WTC11 (cell line): ENCODE data around the gene DHDH. TPM values are rescaled to one million over a fixed set of nuclear protein-coding genes. Genes with fewer than 3 reads are reported as not detected.
"Not testable (repeated sequence)": the region's sequence is repeated elsewhere in the genome, so short reads cannot be mapped to it uniquely, and the experiment has no call there.

Source experiments
- ATAC-seq: fragments of 200-7000 bp; cut with Tn5 transposase; 2 replicates; pipeline ENCODE4 v1.10.0; 2021; ENCODE audit warnings: mild to moderate bottlenecking, moderate library complexity
- CTCF ChIA-PET: fragments of 300-600 bp; sonication (Branson Sonifier 250); formaldehyde crosslinking; loops from one replicate; lab custom pipeline; 2021; ENCODE audit warnings: antibody characterized with exemption; lab: Charles Lee
- POLR2A ChIA-PET: fragments of 350-600 bp; sonication (Branson Sonifier 250); formaldehyde crosslinking; loops from one replicate; lab custom pipeline; 2021; ENCODE audit warnings: antibody characterized with exemption; lab: Charles Lee
- DNase-seq: peaks from one replicate; pipeline ENCODE4 v3.0.0; 2021; ENCODE audit warnings: low spot score
- H3K27ac Mint-ChIP-seq: 2 replicates; pipeline ENCODE4 v1.8.0; 2021; ENCODE audit warnings: mixed read lengths
- H3K27me3 Mint-ChIP-seq: 2 replicates; pipeline ENCODE4 v1.8.0; 2021; ENCODE audit warnings: low read depth, mild to moderate bottlenecking, moderate library complexity, mixed read lengths
- H3K36me3 Mint-ChIP-seq: 2 replicates; pipeline ENCODE4 v1.8.0; 2021; ENCODE audit warnings: mixed read lengths
- H3K4me1 Mint-ChIP-seq: 2 replicates; pipeline ENCODE4 v1.8.0; 2022; ENCODE audit warnings: mixed read lengths
- H3K4me3 Mint-ChIP-seq: 2 replicates; pipeline ENCODE4 v1.8.0; 2021; ENCODE audit warnings: mild to moderate bottlenecking, moderate library complexity, mixed read lengths
- H3K9me3 Mint-ChIP-seq: 2 replicates; pipeline ENCODE4 v1.8.0; 2021; ENCODE audit warnings: mixed read lengths
- ATF1 ChIP-seq: sonication (generic); formaldehyde crosslinking; IDR thresholded peaks from 2 replicates; pipeline ENCODE4 v1.8.1; 2023; ENCODE audit warnings: mild to moderate bottlenecking, moderate library complexity, missing genetic modification reagents
- E2F1 ChIP-seq: sonication (generic); formaldehyde crosslinking; IDR thresholded peaks from 2 replicates; pipeline ENCODE4 v1.8.0; 2022; ENCODE audit warnings: mild to moderate bottlenecking, missing genetic modification reagents
- FOXJ3 ChIP-seq: sonication (generic); formaldehyde crosslinking; IDR thresholded peaks from 2 replicates; pipeline ENCODE4 v1.9.0; 2021; ENCODE audit warnings: missing genetic modification reagents, mild to moderate bottlenecking, borderline replicate concordance
- IRF2 ChIP-seq: sonication (generic); formaldehyde crosslinking; IDR thresholded peaks from 2 replicates; pipeline ENCODE4 v1.8.0; 2022; ENCODE audit warnings: low read depth, missing genetic modification reagents, borderline replicate concordance
- MLX ChIP-seq: sonication (generic); formaldehyde crosslinking; IDR thresholded peaks from 2 replicates; pipeline ENCODE4 v1.8.1; 2023; ENCODE audit warnings: mild to moderate bottlenecking, missing genetic modification reagents, moderate library complexity
- NFYB ChIP-seq: sonication (generic); formaldehyde crosslinking; conservative IDR thresholded peaks from 2 replicates; pipeline ENCODE4 v1.8.0; 2022; ENCODE audit warnings: low read depth, missing genetic modification reagents
- SOX15 ChIP-seq: fragments of 250-450 bp; sonication (Bioruptor Pico); IDR thresholded peaks from 2 replicates; pipeline ENCODE4 v1.9.0; 2021; ENCODE audit warnings: mild to moderate bottlenecking
- TEAD1 ChIP-seq: sonication (generic); formaldehyde crosslinking; IDR thresholded peaks from 2 replicates; pipeline ENCODE4 v1.8.0; 2022; ENCODE audit warnings: mild to moderate bottlenecking, missing genetic modification reagents
- ZNF232 ChIP-seq: sonication (generic); formaldehyde crosslinking; IDR thresholded peaks from 2 replicates; pipeline ENCODE4 v1.8.0; 2022; ENCODE audit warnings: mild to moderate bottlenecking, missing genetic modification reagents
- ZNF425 ChIP-seq: fragments of 250-450 bp; sonication (Bioruptor Pico); conservative IDR thresholded peaks from 2 replicates; pipeline ENCODE4 v1.9.0; 2021; ENCODE audit warnings: mild to moderate bottlenecking
- total RNA-seq: library from RNA; stranded (reverse); gene quantifications from 3 replicates; pipeline ENCODE4 v1.2.3, GENCODE V29; 2021
- TF ChIP-seq, protein P1 (sequence below): sonication (generic); formaldehyde crosslinking; IDR thresholded peaks from 2 replicates; pipeline ENCODE4 v1.8.0; 2022; ENCODE audit warnings: missing genetic modification reagents
- TF ChIP-seq, protein P2 (sequence below): sonication (generic); formaldehyde crosslinking; IDR thresholded peaks from 2 replicates; pipeline ENCODE4 v1.8.1; 2023; ENCODE audit warnings: mild to moderate bottlenecking, missing genetic modification reagents

DHDH gene
- total RNA-seq, 1 experiment from 2014 or later, result 3.0 TPM

- no peak overlapping the region for H3K4me3 Mint-ChIP-seq
- H3K27ac Mint-ChIP-seq, result no peak overlapping the region
- DNase-seq (peak; percentile 46), ATAC-seq (peak; percentile 84)
- no peaks in the 10 kb centered on the region for H3K36me3 Mint-ChIP-seq
- peaks cover 12% of the 10 kb centered on the region for H3K4me1 Mint-ChIP-seq
- TF ChIP-seq IRF2 (CRISPR knock-in tag) (no peak), NFYB (CRISPR knock-in tag) (peak; percentile 60), FOXJ3 (no peak), MLX (no peak), SOX15 (CRISPR knock-in tag) (no peak)
- TF ChIP-seq, protein P1, sequence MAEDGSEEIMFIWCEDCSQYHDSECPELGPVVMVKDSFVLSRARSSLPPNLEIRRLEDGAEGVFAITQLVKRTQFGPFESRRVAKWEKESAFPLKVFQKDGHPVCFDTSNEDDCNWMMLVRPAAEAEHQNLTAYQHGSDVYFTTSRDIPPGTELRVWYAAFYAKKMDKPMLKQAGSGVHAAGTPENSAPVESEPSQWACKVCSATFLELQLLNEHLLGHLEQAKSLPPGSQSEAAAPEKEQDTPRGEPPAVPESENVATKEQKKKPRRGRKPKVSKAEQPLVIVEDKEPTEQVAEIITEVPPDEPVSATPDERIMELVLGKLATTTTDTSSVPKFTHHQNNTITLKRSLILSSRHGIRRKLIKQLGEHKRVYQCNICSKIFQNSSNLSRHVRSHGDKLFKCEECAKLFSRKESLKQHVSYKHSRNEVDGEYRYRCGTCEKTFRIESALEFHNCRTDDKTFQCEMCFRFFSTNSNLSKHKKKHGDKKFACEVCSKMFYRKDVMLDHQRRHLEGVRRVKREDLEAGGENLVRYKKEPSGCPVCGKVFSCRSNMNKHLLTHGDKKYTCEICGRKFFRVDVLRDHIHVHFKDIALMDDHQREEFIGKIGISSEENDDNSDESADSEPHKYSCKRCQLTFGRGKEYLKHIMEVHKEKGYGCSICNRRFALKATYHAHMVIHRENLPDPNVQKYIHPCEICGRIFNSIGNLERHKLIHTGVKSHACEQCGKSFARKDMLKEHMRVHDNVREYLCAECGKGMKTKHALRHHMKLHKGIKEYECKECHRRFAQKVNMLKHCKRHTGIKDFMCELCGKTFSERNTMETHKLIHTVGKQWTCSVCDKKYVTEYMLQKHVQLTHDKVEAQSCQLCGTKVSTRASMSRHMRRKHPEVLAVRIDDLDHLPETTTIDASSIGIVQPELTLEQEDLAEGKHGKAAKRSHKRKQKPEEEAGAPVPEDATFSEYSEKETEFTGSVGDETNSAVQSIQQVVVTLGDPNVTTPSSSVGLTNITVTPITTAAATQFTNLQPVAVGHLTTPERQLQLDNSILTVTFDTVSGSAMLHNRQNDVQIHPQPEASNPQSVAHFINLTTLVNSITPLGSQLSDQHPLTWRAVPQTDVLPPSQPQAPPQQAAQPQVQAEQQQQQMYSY (CRISPR knock-in tag), result no peak
- TF ChIP-seq, all 79 proteins: peak for 1
- POLR2A ChIA-PET, result interaction anchor here (0.7 kb wide), 1 partner anchor 619 kb away, joined by 3 read pairs; no protein-coding TSS in a partner anchor
- peaks cover 10% of the 10 kb centered on the region for H3K27me3 Mint-ChIP-seq
- H3K9me3 Mint-ChIP-seq, result no peaks in the 10 kb centered on the region
- CTCF ChIA-PET, result interaction anchor here (1.7 kb wide), 1 partner anchor 83 kb away, joined by 4 read pairs; no protein-coding TSS in a partner anchor
These were observed 45.5 kb upstream of the DHDH start for GRCh38 chr19:48887861-48888612.

GRCh38 chr19:48889496-48889895, 44.0 kb upstream of the DHDH start:
- H3K4me3 Mint-ChIP-seq, ATAC-seq, DNase-seq, H3K27ac Mint-ChIP-seq, POLR2A ChIA-PET, H3K9me3 Mint-ChIP-seq, H3K36me3 Mint-ChIP-seq: not testable (repeated sequence)
- H3K4me1 Mint-ChIP-seq, result peaks cover 12% of the 10 kb centered on the region
- H3K27me3 Mint-ChIP-seq, result peaks cover 14% of the 10 kb centered on the region
- CTCF ChIA-PET, result interaction anchor here (0.6 to 0.7 kb wide), 2 partner anchors 34 to 551 kb away, joined by 3 read pairs; no protein-coding TSS in a partner anchor

DNA sequence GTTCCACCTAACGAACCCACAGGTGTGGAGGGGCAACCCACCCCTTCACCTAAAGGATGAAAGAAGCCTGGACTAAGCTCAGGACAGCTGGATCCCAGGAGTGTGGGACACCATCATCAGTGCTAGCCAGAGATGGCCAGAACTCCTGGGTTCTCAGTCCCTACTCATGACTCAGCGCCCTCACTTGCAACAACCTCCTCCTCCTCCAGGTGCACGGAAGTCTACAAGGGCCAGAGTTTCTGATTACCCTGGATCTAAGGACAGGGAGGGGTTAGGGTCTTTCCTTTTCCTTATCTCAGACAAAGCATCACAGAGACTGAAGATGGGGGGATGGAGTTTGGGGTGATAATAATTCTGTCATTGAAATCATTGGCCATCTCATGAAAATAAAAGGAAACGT, 42.9 kb upstream of the DHDH start:
- Mint-ChIP-seq H3K27me3 (peaks cover 25% of the 10 kb centered on the region), H3K4me3 (no peak overlapping the region), H3K4me1 (peaks cover 14% of the 10 kb centered on the region), H3K9me3 (no peaks in the 10 kb centered on the region)
- no peak for ATAC-seq
- CTCF ChIA-PET, result no interaction called here
- POLR2A ChIA-PET, result no interaction called here
- no peak for TF ChIP-seq ZNF425 (CRISPR knock-in tag)
- TF ChIP-seq, protein P2, sequence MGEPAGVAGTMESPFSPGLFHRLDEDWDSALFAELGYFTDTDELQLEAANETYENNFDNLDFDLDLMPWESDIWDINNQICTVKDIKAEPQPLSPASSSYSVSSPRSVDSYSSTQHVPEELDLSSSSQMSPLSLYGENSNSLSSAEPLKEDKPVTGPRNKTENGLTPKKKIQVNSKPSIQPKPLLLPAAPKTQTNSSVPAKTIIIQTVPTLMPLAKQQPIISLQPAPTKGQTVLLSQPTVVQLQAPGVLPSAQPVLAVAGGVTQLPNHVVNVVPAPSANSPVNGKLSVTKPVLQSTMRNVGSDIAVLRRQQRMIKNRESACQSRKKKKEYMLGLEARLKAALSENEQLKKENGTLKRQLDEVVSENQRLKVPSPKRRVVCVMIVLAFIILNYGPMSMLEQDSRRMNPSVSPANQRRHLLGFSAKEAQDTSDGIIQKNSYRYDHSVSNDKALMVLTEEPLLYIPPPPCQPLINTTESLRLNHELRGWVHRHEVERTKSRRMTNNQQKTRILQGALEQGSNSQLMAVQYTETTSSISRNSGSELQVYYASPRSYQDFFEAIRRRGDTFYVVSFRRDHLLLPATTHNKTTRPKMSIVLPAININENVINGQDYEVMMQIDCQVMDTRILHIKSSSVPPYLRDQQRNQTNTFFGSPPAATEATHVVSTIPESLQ (CRISPR knock-in tag), result no peak
- TF ChIP-seq ZNF232 (CRISPR knock-in tag), result no peak
- TF ChIP-seq ATF1 (CRISPR knock-in tag), result no peak
- TF ChIP-seq TEAD1, result no peak
- TF ChIP-seq E2F1 (CRISPR knock-in tag), result no peak
- TF ChIP-seq, all 79 proteins: peak for 0
- Mint-ChIP-seq H3K36me3 (no peaks in the 10 kb centered on the region), H3K27ac (no peak overlapping the region)
- DNase-seq, result no peak
